ENCODE results near the gene PDZD7. TPM values are rescaled to one million over a fixed set of nuclear protein-coding genes. Genes with fewer than 3 reads are reported as not detected.

The PDZD7 gene
- total and polyA plus RNA-seq, 4 donors, result 0.06 to 0.09 (median 0.07) TPM; not detected in 1

GRCh38 chr10:101021692-101022251 is 9.2 kb downstream of the PDZD7 start:
- Histone ChIP-seq H3K4me1 (ENCODE audit: control insufficient read depth in 4 of 4, insufficient read depth in 4 of 4, low read length in 3 of 4) (peaks cover 0 to 4% (median under 1%) of the 10 kb centered on the region in 4 donors), H3K9me3 (ENCODE audit: control insufficient read depth in 4 of 4, low read length in 3 of 4) (no peaks in the 10 kb centered on the region), H3K4me3 (ENCODE audit: low read depth in 1 of 3, low read length in 3 of 3) (no peak overlapping the region), H3K27ac (ENCODE audit: low read depth in 1 of 2, low read length in 2 of 2) (no peak overlapping the region), H3K9ac (ENCODE audit: low read depth in 1 of 2, low read length in 2 of 2) (no peak overlapping the region), H3K27me3 (ENCODE audit: control insufficient read depth in 4 of 4, insufficient read depth in 4 of 4, low read length in 3 of 4) (peaks cover 0 to 2% (median under 1%) of the 10 kb centered on the region in 4 donors), H3K36me3 (ENCODE audit: control insufficient read depth in 4 of 4, insufficient read depth in 3 of 4, low read depth in 1 of 4, low read length in 3 of 4) (no peaks in the 10 kb centered on the region)
- WGBS, result 89% methylated on average over 11 of the region's 11 CpGs
- no peak for TF ChIP-seq FOXA2 (IDR thresholded peaks at IDR 0.05)
- TF ChIP-seq EGR1 (IDR thresholded peaks at IDR 0.05; ENCODE audit: low read depth in 2 of 2), result no peak
- no peak for TF ChIP-seq FOXA1 (IDR thresholded peaks at IDR 0.05)
- no peak for TF ChIP-seq TAF1 (conservative IDR thresholded peaks at IDR 0.05)
- DNase-seq (ENCODE audit: low spot score), result no peak

- Histone ChIP-seq H3K27ac (ENCODE audit: low read depth in 1 of 2, low read length in 2 of 2) (no peak overlapping the region), H3K4me3 (ENCODE audit: low read depth in 1 of 3, low read length in 3 of 3) (no peak overlapping the region), H3K36me3 (ENCODE audit: control insufficient read depth in 4 of 4, insufficient read depth in 3 of 4, low read depth in 1 of 4, low read length in 3 of 4) (no peaks in the 10 kb centered on the region), H3K27me3 (ENCODE audit: control insufficient read depth in 4 of 4, insufficient read depth in 4 of 4, low read length in 3 of 4) (peaks cover 0 to 2% (median under 1%) of the 10 kb centered on the region in 4 donors), H3K9ac (ENCODE audit: low read depth in 1 of 2, low read length in 2 of 2) (no peak overlapping the region), H3K9me3 (ENCODE audit: control insufficient read depth in 4 of 4, low read length in 3 of 4) (no peaks in the 10 kb centered on the region), H3K4me1 (ENCODE audit: control insufficient read depth in 4 of 4, insufficient read depth in 4 of 4, low read length in 3 of 4) (peaks cover 0 to 4% (median under 1%) of the 10 kb centered on the region in 4 donors)
- 81% methylated on average over 4 of the region's 4 CpGs for WGBS
- no peak for DNase-seq (ENCODE audit: low spot score)
- TF ChIP-seq RAD21 (IDR thresholded peaks at IDR 0.05) (no peak), ATF3 (IDR thresholded peaks at IDR 0.05) (no peak), HNF4A (conservative IDR thresholded peaks at IDR 0.05) (no peak), ZBTB33 (IDR thresholded peaks at IDR 0.05) (no peak), MAX (IDR thresholded peaks at IDR 0.05) (no peak), NR2F2 (IDR thresholded peaks at IDR 0.05) (no peak), FOXA2 (IDR thresholded peaks at IDR 0.05) (no peak), JUND (IDR thresholded peaks at IDR 0.05) (no peak), REST (IDR thresholded peaks at IDR 0.05) (no peak), TAF1 (conservative IDR thresholded peaks at IDR 0.05) (no peak), CTCF (IDR thresholded peaks at IDR 0.05; ENCODE audit: low read depth, low read length, missing input control) (no peak), RXRA (IDR thresholded peaks at IDR 0.05) (no peak), EGR1 (IDR thresholded peaks at IDR 0.05; ENCODE audit: low read depth in 2 of 2) (no peak), FOXA1 (IDR thresholded peaks at IDR 0.05) (no peak), HNF4G (IDR thresholded peaks at IDR 0.05) (no peak), YY1 (IDR thresholded peaks at IDR 0.05) (no peak)
These were observed 9.7 kb downstream of the PDZD7 start for GRCh38 chr10:101021239-101021638.
